ENCODE measurements around the gene FADS3. TPM values are rescaled to one million over a fixed set of nuclear protein-coding genes. Genes with fewer than 3 reads are reported as not detected.
A peak's percentile ranks its signal among the peaks of the same experiment; 100 is the strongest.

Gene FADS3
- total and polyA plus RNA-seq, 12 donors = 54.9 to 217 (median 75.2) TPM

- H3K36me3 ChIP-seq = no peaks in the 10 kb centered on the region
- ATAC-seq (peak in 5 of 8 donors; percentile 4 to 20 (median 6)), DNase-seq (no peak)
- H3K4me1 ChIP-seq = peaks cover 12 to 49% (median 37%) of the 10 kb centered on the region in 9 donors
- no peaks in the 10 kb centered on the region for H3K27me3 ChIP-seq
- H3K27ac ChIP-seq = peak overlapping the region; percentile 78 to 89 (median 86)
- intact Hi-C loops (cut with DNase I) = no loop called here
- 58 to 63% methylated on average over 6 of the region's 6 CpGs for WGBS, 2 donors
- no peaks in the 10 kb centered on the region for H3K9me3 ChIP-seq
- no peak overlapping the region for H3K4me3 ChIP-seq
- no peak for TF ChIP-seq CTCF (IDR thresholded peaks at IDR 0.05)
Observed at GRCh38 chr11:61924064-61924455, 32.7 kb upstream of the FADS3 start.

GRCh38 chr11:61923166-61924063 is 32.1 kb upstream of the FADS3 start:
- Histone ChIP-seq H3K4me3 (peak overlapping the region in 1 of 10 donors; percentile 2), H3K9me3 (no peaks in the 10 kb centered on the region), H3K27ac (peak overlapping the region; percentile 78 to 89 (median 86)), H3K27me3 (peaks cover 0 to 1% (median 0%) of the 10 kb centered on the region in 7 donors), H3K4me1 (peaks cover 13 to 56% (median 42%) of the 10 kb centered on the region in 9 donors), H3K36me3 (no peaks in the 10 kb centered on the region)
- no peak for TF ChIP-seq CTCF (IDR thresholded peaks at IDR 0.05)
- 33 to 43% methylated on average over 18 of the region's 18 CpGs for WGBS, 2 donors
- DNase-seq (peak; percentile 70 to 84), ATAC-seq (peak; percentile 65 to 91 (median 80))
- intact Hi-C loops (cut with DNase I) = no loop called here

- peaks cover 13 to 64% (median 51%) of the 10 kb centered on the region in 9 donors for H3K4me1 ChIP-seq
- no peaks in the 10 kb centered on the region for H3K36me3 ChIP-seq
- H3K4me3 ChIP-seq = no peak overlapping the region
- ATAC-seq (peak; percentile 69 to 82 (median 80)), DNase-seq (peak; percentile 74 to 89)
- peak overlapping the region; percentile 78 to 89 (median 86) for H3K27ac ChIP-seq
- intact Hi-C loops (cut with DNase I) = no loop called here
- TF ChIP-seq CTCF (IDR thresholded peaks at IDR 0.05) = no peak
- H3K9me3 ChIP-seq = no peaks in the 10 kb centered on the region
- H3K27me3 ChIP-seq = peaks cover 0 to 4% (median 0%) of the 10 kb centered on the region in 7 donors
- WGBS, 2 donors = 16 to 26% methylated on average over 6 of the region's 6 CpGs
Observed at GRCh38 chr11:61922539-61922938, 31.2 kb upstream of the FADS3 start.

- no peak overlapping the region for H3K4me3 ChIP-seq
- H3K4me1 ChIP-seq = peaks cover 13 to 70% (median 51%) of the 10 kb centered on the region in 9 donors
- H3K27me3 ChIP-seq = peaks cover 0 to 11% (median 0%) of the 10 kb centered on the region in 7 donors
- peak in 1 of 2 donors; percentile 5 for DNase-seq
- TF ChIP-seq CTCF (IDR thresholded peaks at IDR 0.05) = no peak
- no peak for ATAC-seq
- peak overlapping the region in 7 of 10 donors; percentile 85 to 89 (median 86) for H3K27ac ChIP-seq
- no peaks in the 10 kb centered on the region for H3K9me3 ChIP-seq
- WGBS, 2 donors = 93 to 97% methylated on average over 3 of the region's 3 CpGs
- intact Hi-C loops (cut with DNase I) = no loop called here
- H3K36me3 ChIP-seq = no peaks in the 10 kb centered on the region
Observed at GRCh38 chr11:61921446-61921845, 30.1 kb upstream of the FADS3 start.
